OCI-LY3 (cell line): ENCODE results near the gene RPAIN.

ENCODE experiments used
- CTCF ChIP-seq: fragments of 200-600, 300-600 bp; sonication (generic); IDR thresholded peaks from 2 replicates; pipeline ENCODE4 v1.5.1; 2014; ENCODE audit warnings: antibody characterized with exemption, low read length, low read depth
- EZH2phosphoT487 ChIP-seq: fragments of 200-600 bp; shearing (Covaris generic); IDR thresholded peaks from 2 replicates; pipeline ENCODE4 v1.6.1; 2018; ENCODE audit warnings: antibody characterized with exemption, mixed run types, low read depth

- no peak for TF ChIP-seq CTCF
- TF ChIP-seq EZH2phosphoT487 = no peak
Measured at GRCh38 chr17:5419356-5419958, 525 bp upstream of the RPAIN start, which contains the start of gene NUP88.
